ENCODE data around the gene FAM118A.
A peak's percentile ranks its signal among the peaks of the same experiment; 100 is the strongest.
"Not testable (repeated sequence)": the region's sequence is repeated elsewhere in the genome, so short reads cannot be mapped to it uniquely, and the experiment has no call there.

Gene FAM118A

GRCh38 chr22:45334528-45334927 is 24.8 kb downstream of the FAM118A start:
- DNase-seq, result no peak

GRCh38 chr22:45335021-45335818 is 25.5 kb downstream of the FAM118A start:
- no peak for DNase-seq

- no peak for DNase-seq
Measured at GRCh38 chr22:45335854-45336522, 26.3 kb downstream of the FAM118A start.

GRCh38 chr22:45336971-45337431 is 27.3 kb downstream of the FAM118A start:
- peak; percentile 26 for DNase-seq

- DNase-seq, result no peak
Measured at GRCh38 chr22:45337536-45337935, 27.8 kb downstream of the FAM118A start.

GRCh38 chr22:45338795-45339194 is 29.1 kb downstream of the FAM118A start:
- no peak for DNase-seq

- DNase-seq, result no peak
Measured at GRCh38 chr22:45340323-45340722, 30.6 kb downstream of the FAM118A start.

GRCh38 chr22:45341498-45341897 is 31.8 kb downstream of the FAM118A start:
- peak; percentile 69 for DNase-seq

- DNase-seq, result no peak
Measured at GRCh38 chr22:45343143-45343542, 33.4 kb downstream of the FAM118A start.

GRCh38 chr22:45344334-45344733 is 34.6 kb downstream of the FAM118A start:
- DNase-seq, result no peak

GRCh38 chr22:45349916-45350315 is 40.2 kb downstream of the FAM118A start:
- no peak for DNase-seq

- no peak for DNase-seq
Measured at GRCh38 chr22:45351956-45352355, 42.2 kb downstream of the FAM118A start.

GRCh38 chr22:45352757-45353156 is 43.0 kb downstream of the FAM118A start:
- not testable (repeated sequence) for DNase-seq

- DNase-seq, result no peak
Measured at GRCh38 chr22:45353786-45354185, 44.1 kb downstream of the FAM118A start.

- DNase-seq, result no peak
Measured at GRCh38 chr22:45357490-45357889, 47.8 kb downstream of the FAM118A start.

- no peak for DNase-seq
Measured at GRCh38 chr22:45358127-45358526, 48.4 kb downstream of the FAM118A start.

GRCh38 chr22:45359627-45360026 is 49.9 kb downstream of the FAM118A start:
- no peak for DNase-seq

GRCh38 chr22:45366713-45367112 is 57.0 kb downstream of the FAM118A start:
- no peak for DNase-seq

- DNase-seq, result not testable (repeated sequence)
Measured at GRCh38 chr22:45373592-45373991, 63.9 kb downstream of the FAM118A start.

GRCh38 chr22:45376009-45376408 is 66.3 kb downstream of the FAM118A start:
- no peak for DNase-seq

- DNase-seq, result no peak
Measured at GRCh38 chr22:45376703-45377102, 67.0 kb downstream of the FAM118A start.

GRCh38 chr22:45381348-45381747 is 71.6 kb downstream of the FAM118A start:
- DNase-seq, result no peak

GRCh38 chr22:45389546-45389945 is 79.8 kb downstream of the FAM118A start:
- no peak for DNase-seq

Data from CD4-positive, alpha-beta T cell treated with Interleukin-17A for 4 hours (primary cell).